Left lung (tissue), 10 donors: ENCODE measurements around the gene FAM168A. TPM values are rescaled to one million over a fixed set of nuclear protein-coding genes. Genes with fewer than 3 reads are reported as not detected.

Experiments used
- ATAC-seq: fragments of 200-7000 bp; cut with Tn5 transposase; one replicate; pipeline ENCODE4 v1.9.1; 2020; ENCODE audit warnings: moderate library complexity
- DNase-seq, 4 donors: peaks; one replicate each; pipeline ENCODE4 v3.0.0-alpha.2; 2013 to 2020
- H3K27ac ChIP-seq, 2 donors: fragments of 200-600 bp; sonication (generic) in 1 of 2; one replicate each; pipeline versions ENCODE4 v1.5.0 to v1.8.0; 2020 to 2021
- H3K27me3 ChIP-seq, 2 donors: fragments of 200-600 bp; sonication (generic) in 1 of 2; one replicate each; pipeline versions ENCODE4 v1.5.0 to v1.8.0; 2020 to 2021
- H3K36me3 ChIP-seq, 2 donors: fragments of 200-600 bp; sonication (generic) in 1 of 2; one replicate each; pipeline versions ENCODE4 v1.5.0 to v1.8.0; 2020 to 2021
- H3K4me1 ChIP-seq, 2 donors: fragments of 200-600 bp; one replicate each; pipeline ENCODE4 v1.8.0; 2021
- H3K4me3 ChIP-seq, 2 donors: fragments of 200-600 bp; sonication (generic) in 1 of 2; one replicate each; pipeline versions ENCODE4 v1.5.0 to v1.8.0; 2020 to 2021; ENCODE audit warnings: mild to moderate bottlenecking in 1 of 2
- H3K9me3 ChIP-seq, 2 donors: fragments of 200-600 bp; sonication (generic) in 1 of 2; one replicate each; pipeline versions ENCODE4 v1.5.0 to v1.8.0; 2020 to 2021
- CTCF ChIP-seq, 2 donors: fragments of 200-600 bp; sonication (generic) in 1 of 2; IDR thresholded peaks; one replicate each; pipeline versions ENCODE4 v1.5.0 to v1.8.0; 2021; ENCODE audit warnings: antibody characterized with exemption in 2 of 2
- intact Hi-C, 2 donors: fragments of 100-400 bp; cut with DNase I; formaldehyde crosslinking; loops; one replicate each; pipeline versions ENCODE4 v1.11.2 to v1.14.2; 2022
- polyA plus RNA-seq, 6 donors: library from polyadenylated mRNA; unstranded; fragments of 120-200 nt; gene quantifications; one replicate each; pipeline ENCODE4 v1.2.1, GENCODE V29; 2013; ENCODE audit not compliant: insufficient read length in 6 of 6
- total RNA-seq, 2 donors: library from RNA; stranded (reverse); fragmentation: NEBNext Ultra II Directional; extraction: Animal tissue kit (Norgen Biotek cat#: 25700); gene quantifications; one replicate each; pipeline ENCODE4 v1.2.1, GENCODE V29; 2021
- donor health status: DM: no; HTN: yes; CAD: no.
- donor health status: DM: no; HTN: no; CAD: no.

Gene FAM168A
- total and polyA plus RNA-seq, 8 donors = 28.2 to 43.9 (median 41.6) TPM

GRCh38 chr11:73358071-73358470 is 239.8 kb downstream of the FAM168A start:
- ATAC-seq = no peak

GRCh38 chr11:73356979-73357860 is 240.7 kb downstream of the FAM168A start:
- intact Hi-C loops = no loop called here
- no peak for TF ChIP-seq CTCF (IDR thresholded peaks at IDR 0.05)
- peaks cover 0 to 68% of the 10 kb centered on the region in 2 donors for H3K36me3 ChIP-seq

More at GRCh38 chr11:73358071-73358470, 239.8 kb downstream of the FAM168A start:
- no peak for TF ChIP-seq CTCF (IDR thresholded peaks at IDR 0.05)
- Histone ChIP-seq H3K27ac (no peak overlapping the region), H3K4me3 (no peak overlapping the region), H3K36me3 (peaks cover 2 to 77% of the 10 kb centered on the region in 2 donors), H3K9me3 (no peaks in the 10 kb centered on the region), H3K4me1 (no peaks in the 10 kb centered on the region), H3K27me3 (no peaks in the 10 kb centered on the region)
- no peak for DNase-seq
- intact Hi-C loops = no loop called here

DNA sequence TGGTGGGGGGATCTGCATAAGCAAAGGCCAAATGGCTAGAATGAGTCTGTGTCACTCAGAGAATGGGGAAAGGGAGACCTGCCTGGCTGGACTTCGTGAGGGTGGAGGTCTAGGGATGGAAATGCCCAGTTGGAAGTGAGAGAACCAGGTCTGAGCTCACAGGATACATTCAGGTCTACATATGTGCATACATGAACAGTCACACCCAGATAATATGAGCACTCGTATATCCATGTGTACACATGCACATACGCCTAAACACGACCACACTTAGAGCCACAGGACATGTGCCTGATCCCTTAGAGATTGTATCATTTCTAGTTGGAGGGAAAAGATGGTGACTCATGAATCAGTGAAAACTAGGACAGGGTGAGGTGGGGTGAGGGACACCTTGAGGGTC is 242.8 kb downstream of the FAM168A start:
- ATAC-seq (no peak), DNase-seq (no peak)
- TF ChIP-seq CTCF (IDR thresholded peaks at IDR 0.05) = no peak
- Histone ChIP-seq H3K27me3 (no peaks in the 10 kb centered on the region), H3K4me1 (peaks cover 0 to 15% of the 10 kb centered on the region in 2 donors), H3K36me3 (peaks cover 0 to 47% of the 10 kb centered on the region in 2 donors), H3K4me3 (no peak overlapping the region), H3K9me3 (no peaks in the 10 kb centered on the region), H3K27ac (no peak overlapping the region)
- intact Hi-C loops = no loop called here

More at GRCh38 chr11:73356979-73357860, 240.7 kb downstream of the FAM168A start:
- no peaks in the 10 kb centered on the region for H3K9me3 ChIP-seq
- no peak overlapping the region for H3K4me3 ChIP-seq
- no peaks in the 10 kb centered on the region for H3K27me3 ChIP-seq
- H3K4me1 ChIP-seq = no peaks in the 10 kb centered on the region
- ATAC-seq = no peak
- DNase-seq = no peak
- no peak overlapping the region for H3K27ac ChIP-seq

GRCh38 chr11:73353422-73353821 is 244.5 kb downstream of the FAM168A start:
- H3K4me3 ChIP-seq = no peak overlapping the region
- intact Hi-C loops = loop anchor here in 1 of 2 donors (5.0 kb wide), 1 partner anchor 39 kb away; no protein-coding TSS in a partner anchor
- H3K4me1 ChIP-seq = peaks cover 0 to 15% of the 10 kb centered on the region in 2 donors
- H3K27ac ChIP-seq = no peak overlapping the region
- TF ChIP-seq CTCF (IDR thresholded peaks at IDR 0.05) = no peak
- H3K9me3 ChIP-seq = no peaks in the 10 kb centered on the region
- H3K27me3 ChIP-seq = no peaks in the 10 kb centered on the region
- ATAC-seq (no peak), DNase-seq (no peak)
- peaks cover 0 to 38% of the 10 kb centered on the region in 2 donors for H3K36me3 ChIP-seq

GRCh38 chr11:73350908-73351636 is 246.8 kb downstream of the FAM168A start:
- peaks cover 0 to 30% of the 10 kb centered on the region in 2 donors for H3K36me3 ChIP-seq
- H3K27ac ChIP-seq = no peak overlapping the region
- peaks cover 0 to 15% of the 10 kb centered on the region in 2 donors for H3K4me1 ChIP-seq
- no peaks in the 10 kb centered on the region for H3K9me3 ChIP-seq
- H3K4me3 ChIP-seq = no peak overlapping the region
- no peaks in the 10 kb centered on the region for H3K27me3 ChIP-seq
- DNase-seq (peak in 3 of 4 donors; percentile 61 to 82 (median 82)), ATAC-seq (peak; percentile 89)
- intact Hi-C loops = loop anchor here in 1 of 2 donors (5.0 kb wide), 1 partner anchor 41 kb away; no protein-coding TSS in a partner anchor
- peak; percentile 91 to 96 for TF ChIP-seq CTCF (IDR thresholded peaks at IDR 0.05)
